SHP77 (cell line): Measurements from ENCODE around the gene SMARCD3.

Experiments
- DNase-seq, 2 experiments: peaks; one replicate each; lab custom pipeline; 2025; lab: John Stamatoyannopoulos, UW

SMARCD3 gene

DNA sequence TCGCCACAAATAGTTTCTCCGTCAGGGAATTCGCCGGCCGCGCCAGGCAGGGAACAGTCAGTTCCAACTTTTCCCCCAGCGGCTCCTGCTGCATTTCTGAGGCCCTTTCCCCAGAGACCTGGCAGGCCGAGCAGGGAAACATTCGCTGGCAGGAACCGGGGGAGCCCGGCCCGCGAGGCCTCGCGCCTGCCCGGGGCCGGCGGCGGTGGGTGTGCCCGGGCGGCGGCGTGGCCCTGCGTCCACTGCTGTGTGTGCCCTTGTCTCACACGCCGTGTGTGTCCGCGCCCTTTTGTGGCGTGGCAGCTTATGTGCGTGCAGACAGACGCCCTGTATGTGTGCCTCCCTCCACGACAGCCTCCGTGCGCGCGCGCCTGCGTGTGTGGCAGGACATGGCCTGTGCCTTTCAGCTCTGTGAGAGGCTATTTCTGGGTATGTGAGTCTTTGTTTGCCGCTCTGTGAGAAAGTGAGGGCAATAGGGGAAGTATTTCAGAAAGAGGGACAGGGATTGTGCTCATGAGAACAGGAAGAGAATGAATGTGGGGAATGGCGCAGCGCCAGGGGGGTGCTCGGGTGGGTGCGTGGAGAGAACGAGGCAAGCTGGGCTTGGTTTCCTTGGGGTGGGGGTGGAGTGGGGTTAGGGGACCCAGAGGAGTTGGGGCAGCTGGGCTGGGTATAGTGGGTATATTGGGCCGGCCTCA, 689 bp upstream of the SMARCD3 start:
- peak in 1 of 2 experiments; percentile 23 for DNase-seq

DNA sequence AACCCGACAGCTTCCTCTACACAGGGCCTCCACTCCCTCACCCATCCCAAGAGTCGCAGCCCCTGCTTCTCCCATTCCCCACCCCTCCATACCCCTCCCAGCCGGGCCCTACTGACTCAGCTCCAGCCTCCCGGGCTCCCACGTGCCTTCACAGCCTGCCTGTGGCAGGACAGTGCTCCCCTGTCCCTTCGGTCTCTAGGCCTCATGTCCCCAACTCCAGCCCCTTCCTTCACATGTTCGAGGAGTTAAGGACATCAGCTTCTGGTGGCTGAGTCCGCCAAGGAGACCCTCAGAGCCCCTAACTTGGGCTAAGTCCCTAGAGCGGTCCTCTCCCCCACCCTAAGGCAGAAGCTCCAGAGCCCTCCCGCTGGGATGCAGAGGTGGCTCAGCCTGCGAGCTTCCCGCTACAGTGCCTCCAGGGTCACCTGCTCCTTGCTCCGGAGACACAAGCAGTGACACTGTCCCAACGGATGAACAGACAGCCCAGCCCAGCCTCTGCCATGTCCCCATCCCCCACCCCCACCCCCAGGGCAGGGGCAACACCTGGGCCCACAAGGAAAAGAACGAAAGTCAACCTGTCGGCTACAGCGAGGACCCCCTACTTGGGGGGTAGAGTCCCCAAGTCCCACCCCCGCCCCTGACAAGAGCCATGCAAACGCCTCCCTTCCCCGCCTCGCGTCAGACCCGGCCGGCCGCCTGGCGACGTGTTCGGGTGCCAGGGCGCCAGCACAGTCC, 716 bp downstream of the SMARCD3 start:
- no peak for DNase-seq

DNA sequence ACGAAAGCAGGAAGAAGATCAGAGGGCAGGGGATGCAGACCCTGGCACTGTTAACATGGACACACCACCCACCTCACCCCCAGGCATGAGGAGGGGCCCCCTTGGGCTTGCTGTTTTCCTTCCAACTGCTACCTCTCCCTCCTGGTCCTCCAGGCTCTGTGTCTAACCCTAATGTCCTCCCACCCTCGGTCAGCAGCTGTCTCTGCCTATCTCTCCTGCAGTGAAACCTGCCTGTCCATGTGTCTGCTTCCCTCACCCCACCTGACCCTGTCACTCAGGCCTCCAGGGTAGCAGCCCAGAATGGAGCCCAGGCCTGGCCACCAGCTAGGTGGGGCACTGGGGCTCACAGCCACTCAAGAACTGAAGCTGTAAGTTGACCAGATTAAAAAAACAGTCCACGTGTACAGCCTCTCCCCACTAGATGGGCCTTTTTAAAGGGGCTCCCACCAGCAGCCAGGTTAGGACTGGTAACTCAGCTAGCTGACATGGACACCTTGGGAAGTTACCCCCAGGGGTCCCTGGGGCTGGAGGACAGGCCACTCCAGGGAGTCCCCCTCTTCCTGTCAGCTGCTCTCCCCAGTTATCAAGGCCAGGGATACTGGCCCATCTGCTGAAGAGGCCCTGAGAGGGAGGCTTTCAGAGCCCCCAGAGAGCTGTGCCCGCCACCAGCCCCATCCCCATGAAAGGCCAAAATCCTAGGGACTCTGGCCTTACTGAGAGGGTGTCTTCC, 1.5 kb downstream of the SMARCD3 start:
- DNase-seq: no peak

DNA sequence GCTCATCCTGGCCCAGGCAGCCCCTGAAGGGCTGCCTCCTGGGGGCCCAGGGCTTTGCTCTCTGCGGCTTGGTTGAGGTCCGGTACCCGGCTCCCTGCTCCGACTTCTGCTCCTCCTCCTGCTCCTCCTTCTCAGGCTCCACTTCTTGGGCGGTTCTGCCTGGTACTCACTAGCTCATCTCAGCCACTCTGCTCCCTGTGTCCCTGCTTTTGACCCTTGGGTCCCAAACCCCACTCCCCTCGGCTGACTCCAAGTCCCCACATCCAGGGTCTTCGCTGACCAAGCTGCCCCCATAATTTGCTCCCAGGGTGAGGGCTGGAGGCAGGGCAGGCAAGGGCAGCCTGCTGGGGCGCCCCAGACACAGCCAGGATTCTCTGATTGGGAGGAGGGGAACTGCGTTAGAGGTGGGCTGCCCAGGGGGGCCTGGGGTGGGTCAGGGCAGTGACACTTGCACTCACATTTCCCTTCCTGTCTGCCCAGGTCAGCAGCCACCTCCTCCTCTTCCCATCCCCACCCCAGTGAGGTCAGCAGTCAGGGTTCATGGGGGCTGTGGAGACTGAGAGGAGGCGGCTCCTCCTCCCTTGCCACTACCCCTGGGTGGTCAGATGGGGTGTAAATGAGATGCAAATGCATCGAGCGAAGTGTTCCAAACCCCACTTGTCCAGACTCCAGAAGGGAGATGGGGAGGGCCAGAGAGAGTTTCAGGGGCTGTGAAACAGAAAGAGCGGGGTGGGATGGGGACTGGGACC, 2.2 kb downstream of the SMARCD3 start:
- DNase-seq: no peak

DNA sequence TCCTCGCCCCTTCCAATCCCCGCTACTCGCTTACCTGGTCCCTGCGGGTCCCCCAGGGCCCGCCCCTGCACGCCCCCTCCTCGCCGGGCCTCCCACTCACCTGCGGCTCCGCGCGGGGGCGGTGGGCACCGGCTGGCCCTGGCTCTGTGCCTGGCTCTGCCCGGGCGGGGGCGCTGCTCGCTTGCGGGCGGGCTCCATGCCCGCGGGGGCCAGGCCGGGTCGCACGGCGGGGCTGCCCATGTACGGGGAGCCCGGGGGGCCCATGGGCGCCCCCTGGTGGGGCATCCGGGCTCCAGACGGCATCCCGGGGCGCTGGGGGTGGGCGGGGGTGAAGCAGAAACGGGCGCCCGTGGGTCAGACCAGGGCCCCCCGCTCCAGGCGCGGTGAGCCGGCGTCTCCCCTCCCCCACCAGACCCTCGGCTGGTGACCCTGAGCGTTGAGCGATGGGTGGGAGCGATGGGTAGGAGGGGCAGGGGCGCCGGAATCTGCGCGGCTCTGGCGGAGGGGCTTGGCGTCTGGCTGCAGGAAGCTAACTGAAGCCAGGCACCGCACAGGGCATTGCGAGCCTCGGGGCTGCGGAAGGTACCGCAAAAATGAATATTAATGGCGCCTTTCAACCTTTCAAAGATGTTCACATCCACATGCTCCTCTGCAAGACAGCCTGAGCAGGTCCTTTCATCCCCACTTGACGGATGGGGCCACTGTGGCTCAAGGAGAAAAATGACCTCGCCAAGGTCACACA, 3.0 kb downstream of the SMARCD3 start:
- DNase-seq: peak; percentile 41 to 47

DNA sequence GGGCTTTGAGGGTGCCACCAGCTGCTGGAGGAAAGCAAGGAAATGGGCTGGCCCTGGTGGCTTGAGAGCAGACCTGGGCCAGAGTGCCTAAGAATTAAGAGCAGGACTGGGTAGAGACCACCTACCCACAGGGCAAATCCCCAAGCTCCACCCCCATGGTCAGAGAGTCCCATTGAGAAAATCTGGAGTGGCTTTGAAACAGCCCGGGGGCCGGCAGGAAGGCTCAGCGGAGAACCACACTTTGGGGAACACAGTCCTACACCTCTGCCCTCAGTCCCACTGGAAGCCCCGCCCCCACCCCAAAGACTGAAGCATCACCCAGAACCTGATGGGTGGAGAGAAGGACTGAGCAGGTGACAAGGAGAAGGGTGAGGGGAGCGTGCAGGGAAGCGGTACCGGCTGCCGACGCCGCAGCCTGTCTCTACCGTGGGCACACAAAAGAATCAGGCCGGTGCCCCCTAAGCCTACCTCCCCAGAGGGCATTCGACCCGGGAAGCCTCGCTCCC, 3.6 kb downstream of the SMARCD3 start:
- no peak for DNase-seq

DNA sequence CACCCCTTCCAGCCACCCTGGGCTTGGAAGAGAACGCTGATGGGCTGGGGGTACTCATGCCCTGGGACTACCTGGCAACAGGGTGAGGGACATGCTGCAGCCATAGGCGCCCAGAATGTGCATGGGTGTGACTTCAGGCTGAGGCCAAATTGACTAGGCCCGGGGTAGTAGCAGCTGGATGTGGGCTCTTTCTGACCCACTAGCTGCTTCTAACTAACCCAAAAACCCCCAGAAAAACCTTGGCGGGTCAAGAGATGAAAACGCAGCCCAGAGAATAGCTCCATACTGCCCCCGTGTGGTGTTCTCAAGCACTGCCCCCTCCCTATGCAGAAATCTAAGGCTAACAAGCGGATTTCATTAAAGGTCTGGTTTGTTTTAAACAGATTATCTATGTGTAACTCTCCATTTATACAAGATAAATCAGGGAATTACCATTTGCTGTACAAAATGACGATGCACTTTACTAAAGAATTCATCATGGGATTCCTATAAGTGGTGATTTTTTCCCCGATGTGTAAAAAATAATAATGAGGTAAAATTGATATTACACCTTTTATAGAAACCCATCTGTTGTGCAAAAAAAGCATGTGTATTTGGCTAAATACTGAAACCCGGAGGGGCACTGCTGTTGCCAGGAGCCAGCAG, 4.2 kb downstream of the SMARCD3 start:
- no peak for DNase-seq

DNA sequence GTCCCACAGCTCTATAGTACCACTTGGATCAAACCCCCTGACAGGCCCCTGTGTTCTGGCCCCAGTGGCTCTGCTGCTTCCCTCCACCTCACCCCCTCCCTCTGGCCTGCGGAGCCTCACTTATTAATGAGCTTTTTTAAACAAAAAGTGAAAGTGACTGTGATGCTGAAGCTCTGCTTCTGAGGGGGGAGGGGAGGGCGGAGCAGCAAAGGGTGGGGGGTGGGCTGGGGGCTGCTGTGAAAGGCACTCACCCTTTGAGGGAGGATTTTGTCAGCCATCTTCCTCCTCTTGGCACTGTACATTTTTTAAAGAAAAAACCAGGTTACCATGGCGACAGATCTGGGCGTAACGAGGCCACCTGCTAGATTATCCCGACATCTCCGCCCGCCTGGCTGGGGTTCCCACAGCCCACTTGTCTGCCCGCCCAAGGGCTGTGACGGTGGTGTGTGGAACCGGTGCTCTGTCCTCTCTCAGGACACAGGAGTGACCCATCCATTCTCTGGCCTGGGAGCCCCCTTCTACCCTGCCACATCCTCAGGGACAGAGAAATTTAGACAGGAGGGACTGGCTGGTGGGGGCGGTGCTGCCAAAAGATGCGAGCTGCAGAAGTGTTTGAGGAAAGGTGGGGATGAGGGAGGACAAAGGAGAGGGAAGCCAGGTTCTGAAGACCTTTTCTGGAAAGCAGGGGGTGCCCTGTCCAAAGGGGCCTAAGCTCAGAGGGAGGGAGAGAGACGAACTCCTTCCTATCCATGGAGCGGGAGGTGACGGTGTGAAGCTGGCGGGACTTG, 4.9 kb downstream of the SMARCD3 start:
- no peak for DNase-seq

DNA sequence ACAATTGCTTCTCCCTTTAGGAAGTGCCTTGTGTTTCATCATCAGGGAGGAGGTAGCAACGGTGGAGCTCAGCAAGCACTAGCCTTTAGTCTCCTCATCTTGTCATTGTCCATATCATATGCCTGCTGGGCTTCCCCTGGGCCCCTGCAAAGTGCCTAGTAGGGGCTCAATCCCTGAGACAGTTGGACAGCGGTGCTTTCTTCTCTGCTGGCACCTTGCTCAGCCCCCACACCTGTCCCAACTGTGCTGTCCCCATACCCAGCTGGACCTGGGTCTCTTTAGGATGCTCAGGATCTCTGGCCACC, 5.5 kb downstream of the SMARCD3 start:
- no peak for DNase-seq

DNA sequence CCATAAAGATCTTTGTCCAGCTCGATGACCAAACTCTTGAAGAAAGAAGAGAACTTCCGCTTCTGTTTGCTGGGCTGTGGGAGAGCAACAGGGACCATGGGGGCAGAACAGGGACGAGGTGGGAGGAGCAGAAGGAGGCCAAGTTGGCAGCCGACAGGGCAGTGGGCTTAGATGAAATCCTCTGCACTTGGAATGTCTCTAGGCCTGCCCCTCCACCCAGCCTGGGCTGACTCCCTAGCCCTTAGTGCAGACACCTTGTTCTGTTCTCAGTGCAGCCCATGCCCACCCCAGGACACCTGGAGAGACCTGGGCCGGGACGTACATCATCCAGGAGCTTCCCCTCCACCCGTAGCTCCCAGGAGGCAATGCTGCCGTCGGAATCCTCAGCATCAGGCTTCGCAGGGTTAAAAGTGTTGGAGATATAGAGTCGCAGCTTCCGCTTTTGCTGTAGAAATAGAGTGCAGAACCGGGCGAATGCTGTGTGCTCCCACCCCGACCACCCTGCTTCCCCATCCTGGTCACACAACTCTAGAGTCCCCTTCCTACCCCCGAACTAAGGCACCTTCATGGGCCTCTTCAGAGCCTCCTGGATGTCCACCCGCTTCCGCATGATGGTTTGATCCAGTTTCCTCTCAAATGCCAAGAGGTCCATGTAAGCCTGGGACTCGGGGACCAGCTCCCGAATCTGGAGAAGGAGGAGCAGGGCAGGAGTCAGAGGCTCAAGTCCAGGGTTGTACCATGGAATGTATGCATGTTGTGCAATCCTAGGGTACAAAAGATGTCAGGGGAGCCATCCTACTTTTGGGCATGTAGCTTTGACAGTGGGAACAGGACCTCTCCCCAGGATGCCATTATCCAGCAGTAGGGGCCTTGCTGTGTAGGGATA, 6.1 kb downstream of the SMARCD3 start:
- DNase-seq: no peak

DNA sequence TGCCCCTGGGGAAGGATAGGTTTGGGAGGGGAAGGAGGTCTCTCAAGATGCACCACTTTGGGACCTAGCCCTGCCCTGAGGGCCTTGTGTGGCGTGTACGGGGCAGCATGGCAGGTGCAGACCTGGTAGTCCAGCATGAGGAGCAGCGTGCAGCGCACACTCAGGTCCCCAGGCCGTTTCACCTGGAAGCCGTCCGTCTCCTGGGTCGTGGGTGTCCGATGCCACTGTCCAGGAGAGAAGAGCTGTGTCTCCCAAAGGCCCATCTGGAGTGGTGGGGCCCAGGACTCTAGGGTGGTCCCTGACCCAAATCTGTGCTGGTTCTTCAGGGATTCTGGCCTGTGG, 6.8 kb downstream of the SMARCD3 start:
- DNase-seq: no peak

DNA sequence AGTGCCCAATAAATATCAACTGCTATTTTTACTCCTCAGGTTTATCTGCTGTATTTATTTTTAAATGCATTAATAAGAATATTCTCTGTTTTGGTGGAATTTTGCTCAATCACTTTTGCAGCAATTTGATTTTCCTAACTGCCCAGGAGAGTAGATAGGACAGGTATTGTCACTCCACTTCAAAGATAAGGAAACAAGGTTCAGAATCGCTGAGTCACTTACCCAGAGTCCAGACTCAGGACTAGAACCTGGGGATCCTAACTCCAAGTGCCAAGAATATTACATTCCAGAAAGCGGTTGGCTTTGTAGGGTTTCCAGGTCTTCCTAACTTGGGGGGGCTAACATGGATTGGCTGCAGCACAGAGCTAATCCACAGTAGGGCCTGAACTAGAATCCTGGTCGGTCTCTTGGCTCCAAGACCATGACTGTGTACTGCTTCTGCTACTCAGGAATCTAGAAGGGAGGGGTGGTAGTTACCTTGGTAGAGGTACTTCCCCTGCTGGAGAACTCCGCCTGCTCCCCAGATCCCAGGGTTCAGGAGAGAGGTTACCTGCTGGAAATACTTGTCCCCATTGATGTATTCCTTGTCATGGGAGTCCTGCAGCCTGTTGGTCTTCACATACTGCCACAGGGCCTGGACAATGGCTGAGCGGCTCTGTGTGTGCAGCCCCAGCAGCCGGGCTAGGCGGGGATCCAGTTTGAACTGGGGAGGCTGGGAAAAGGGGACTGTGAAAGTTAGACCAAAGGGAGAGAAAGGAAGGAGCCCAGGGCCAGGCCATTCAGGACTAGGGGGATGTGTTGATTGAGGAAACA, 7.3 kb downstream of the SMARCD3 start:
- DNase-seq: no peak

DNA sequence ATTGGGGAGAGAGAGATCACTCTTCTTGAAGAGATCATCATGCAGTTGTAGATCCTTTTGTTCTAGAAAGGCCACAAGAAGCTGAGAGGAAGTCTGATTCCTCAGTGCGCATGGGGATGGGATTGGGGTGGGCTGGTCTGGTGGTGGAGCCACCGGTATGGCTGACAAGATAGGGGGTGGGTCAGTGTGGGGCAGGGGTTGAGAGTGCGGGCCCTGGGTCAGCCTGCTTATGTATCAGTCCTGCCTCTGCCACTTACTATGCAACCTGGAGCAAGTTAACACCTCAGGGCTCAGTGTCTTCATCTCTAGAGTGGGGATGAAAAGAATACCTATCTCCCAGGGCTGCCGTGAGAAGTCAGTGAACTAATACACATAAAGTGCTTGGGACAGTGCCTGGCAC, 8.0 kb downstream of the SMARCD3 start:
- DNase-seq: no peak

DNA sequence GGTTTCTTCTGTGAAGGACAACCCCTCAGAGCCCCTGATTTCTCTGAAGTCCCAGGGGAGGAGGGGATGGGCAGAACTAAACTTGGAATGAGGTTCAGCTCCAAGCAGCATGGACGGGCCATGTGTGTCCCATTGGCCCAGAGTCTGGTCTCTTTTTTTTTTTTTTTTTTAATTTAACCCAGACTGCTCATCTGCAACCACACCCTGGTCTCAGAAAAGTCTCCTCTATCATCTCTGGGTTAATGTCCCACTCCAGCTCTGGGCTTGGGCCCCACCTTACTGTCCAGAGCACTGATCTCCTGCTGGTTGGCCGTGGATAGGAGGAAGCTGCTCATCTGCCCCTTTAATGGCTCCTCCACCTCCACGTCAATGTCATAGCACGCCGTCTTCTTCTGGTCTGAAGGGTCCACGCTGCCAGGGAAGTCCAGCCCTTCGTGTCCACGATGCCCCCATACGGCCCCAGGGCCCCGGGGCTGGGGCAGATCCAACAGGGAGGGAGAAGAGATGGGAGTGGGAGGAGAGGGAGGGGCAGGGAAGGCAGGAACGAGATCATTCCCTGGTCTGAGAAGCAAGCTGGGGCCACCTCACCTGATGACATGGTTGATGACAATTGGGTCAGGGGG, 8.5 kb downstream of the SMARCD3 start:
- no peak for DNase-seq

DNA sequence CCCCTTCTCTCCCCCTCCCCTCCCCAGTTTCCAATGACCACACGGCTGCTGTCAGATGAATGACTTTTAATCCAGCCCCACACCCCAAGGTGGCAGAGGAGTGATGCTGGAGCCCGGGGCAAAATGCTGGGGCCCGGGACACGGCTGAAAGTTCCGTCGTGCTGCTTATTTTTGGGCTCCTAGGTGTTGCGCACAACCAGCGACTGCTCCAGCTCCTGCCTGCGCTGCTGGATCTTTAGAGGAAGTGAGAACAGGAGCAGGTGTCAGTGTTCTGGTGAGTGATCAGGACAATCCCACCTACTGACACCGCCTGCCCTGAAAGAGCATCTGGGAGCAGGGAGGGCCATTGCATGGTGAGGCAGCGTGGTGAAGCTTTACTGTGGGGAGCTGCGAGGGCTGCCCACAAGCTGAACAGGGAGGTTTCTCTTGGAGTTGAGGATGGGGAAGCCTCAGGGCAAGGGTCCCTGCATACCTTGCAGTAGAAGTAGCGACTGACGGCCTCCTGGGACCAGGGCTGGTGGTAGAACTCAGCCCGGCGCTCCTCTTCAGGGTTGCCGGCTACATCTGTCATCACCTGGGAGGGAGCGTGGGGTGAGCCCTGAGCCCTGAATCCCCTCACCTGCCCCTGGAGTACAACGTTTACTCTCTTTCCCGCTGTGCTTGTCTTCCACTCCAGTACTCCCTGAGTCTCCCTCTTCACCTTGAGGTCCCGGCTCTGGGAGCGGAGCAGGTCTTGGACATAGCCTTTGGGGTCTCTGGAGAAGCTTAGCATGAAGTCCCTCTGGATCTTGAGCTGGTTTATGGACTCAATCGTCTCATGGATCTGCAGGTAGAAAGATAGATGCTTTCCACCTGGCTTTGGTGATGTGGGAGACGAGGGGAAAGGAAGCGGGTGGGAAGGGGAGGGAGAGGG, 9.3 kb downstream of the SMARCD3 start:
- DNase-seq: no peak

DNA sequence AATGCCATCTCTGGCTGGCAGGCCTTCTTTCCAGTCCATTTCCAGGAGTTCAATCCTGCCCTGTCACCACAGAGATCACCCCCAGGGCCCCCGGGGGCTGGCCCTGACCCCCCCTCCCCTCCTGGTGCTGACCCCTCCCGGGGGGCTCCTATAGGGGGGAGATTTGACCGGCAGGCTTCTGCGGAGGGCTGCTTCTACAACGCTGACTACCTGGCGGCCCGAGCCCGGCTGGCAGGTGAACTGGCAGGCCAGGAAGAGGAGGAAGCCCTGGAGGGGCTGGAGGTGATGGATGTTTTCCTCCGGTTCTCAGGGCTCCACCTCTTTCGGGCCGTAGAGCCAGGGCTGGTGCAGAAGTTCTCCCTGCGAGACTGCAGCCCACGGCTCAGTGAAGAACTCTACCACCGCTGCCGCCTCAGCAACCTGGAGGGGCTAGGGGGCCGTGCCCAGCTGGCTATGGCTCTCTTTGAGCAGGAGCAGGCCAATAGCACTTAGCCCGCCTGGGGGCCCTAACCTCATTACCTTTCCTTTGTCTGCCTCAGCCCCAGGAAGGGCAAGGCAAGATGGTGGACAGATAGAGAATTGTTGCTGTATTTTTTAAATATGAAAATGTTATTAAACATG, 10.2 kb downstream of the SMARCD3 start:
- DNase-seq: no peak
